ENCODE data around the gene ZNF778.

DNA sequence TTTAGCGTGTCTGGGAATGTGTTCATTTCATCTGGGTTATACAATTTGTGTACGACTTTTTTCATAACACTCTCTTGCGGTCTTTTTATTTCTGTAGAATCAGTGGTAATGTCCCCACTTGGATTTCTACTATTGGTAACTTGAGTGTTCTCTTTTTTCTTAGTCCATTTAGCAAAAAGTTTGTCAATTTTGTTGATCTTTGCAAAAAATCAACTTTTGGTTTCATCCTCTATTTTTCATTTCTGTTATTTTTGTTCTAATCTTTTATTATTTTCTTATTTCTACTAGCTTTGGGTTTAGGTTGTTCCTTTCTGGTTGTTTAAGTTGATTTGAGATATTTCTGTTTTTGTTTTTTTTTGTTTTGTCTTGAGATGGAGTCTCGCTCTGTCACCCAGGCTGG lies 9.5 kb upstream of the ZNF778 start:
- TF ChIP-seq, protein P1, sequence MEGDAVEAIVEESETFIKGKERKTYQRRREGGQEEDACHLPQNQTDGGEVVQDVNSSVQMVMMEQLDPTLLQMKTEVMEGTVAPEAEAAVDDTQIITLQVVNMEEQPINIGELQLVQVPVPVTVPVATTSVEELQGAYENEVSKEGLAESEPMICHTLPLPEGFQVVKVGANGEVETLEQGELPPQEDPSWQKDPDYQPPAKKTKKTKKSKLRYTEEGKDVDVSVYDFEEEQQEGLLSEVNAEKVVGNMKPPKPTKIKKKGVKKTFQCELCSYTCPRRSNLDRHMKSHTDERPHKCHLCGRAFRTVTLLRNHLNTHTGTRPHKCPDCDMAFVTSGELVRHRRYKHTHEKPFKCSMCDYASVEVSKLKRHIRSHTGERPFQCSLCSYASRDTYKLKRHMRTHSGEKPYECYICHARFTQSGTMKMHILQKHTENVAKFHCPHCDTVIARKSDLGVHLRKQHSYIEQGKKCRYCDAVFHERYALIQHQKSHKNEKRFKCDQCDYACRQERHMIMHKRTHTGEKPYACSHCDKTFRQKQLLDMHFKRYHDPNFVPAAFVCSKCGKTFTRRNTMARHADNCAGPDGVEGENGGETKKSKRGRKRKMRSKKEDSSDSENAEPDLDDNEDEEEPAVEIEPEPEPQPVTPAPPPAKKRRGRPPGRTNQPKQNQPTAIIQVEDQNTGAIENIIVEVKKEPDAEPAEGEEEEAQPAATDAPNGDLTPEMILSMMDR (conservative IDR thresholded peaks at IDR 0.05 in 1 of 2, IDR thresholded peaks at IDR 0.05 in 1 of 2; ENCODE audit: low read depth in 1 of 2, low read length in 2 of 2), result no peak
- no peak for TF ChIP-seq EZH2 (IDR thresholded peaks at IDR 0.05; ENCODE audit: low read length, missing control alignments)
